Colonic mucosa (tissue), 4 donors: Measurements from ENCODE around the gene ITGB7. TPM values are rescaled to one million over a fixed set of nuclear protein-coding genes. Genes with fewer than 3 reads are reported as not detected.

ENCODE experiments used
- DNase-seq: peaks from one replicate; pipeline ENCODE4 v3.0.0-alpha.2; 2020
- H3K27ac ChIP-seq: fragments of 200-600 bp; one replicate; pipeline ENCODE4 v1.8.0; 2021
- H3K27me3 ChIP-seq: fragments of 200-600 bp; one replicate; pipeline ENCODE4 v1.8.0; 2021
- H3K36me3 ChIP-seq: fragments of 200-600 bp; one replicate; pipeline ENCODE4 v1.8.0; 2021
- H3K4me1 ChIP-seq: fragments of 200-600 bp; one replicate; pipeline ENCODE4 v1.8.0; 2021; ENCODE audit warnings: mild to moderate bottlenecking
- H3K4me3 ChIP-seq: fragments of 200-600 bp; one replicate; pipeline ENCODE4 v1.8.0; 2021
- H3K9ac ChIP-seq, 2 donors: one replicate each; pipeline ENCODE4 v1.7.0; 2013; ENCODE audit warnings: control low read depth in 2 of 2, low read depth in 2 of 2, low read length in 2 of 2
- H3K9me3 ChIP-seq: fragments of 200-600 bp; one replicate; pipeline ENCODE4 v1.8.0; 2021
- intact Hi-C: fragments of 100-400 bp; cut with DNase I; formaldehyde crosslinking; loops from one replicate; pipeline ENCODE4 v1.14.1; 2022
- total RNA-seq, 2 donors: library from RNA; stranded (reverse); fragmentation: NEBNext Ultra II Directional in 1 of 2; extraction: Animal tissue kit (Norgen Biotek cat#: 25700) in 1 of 2; gene quantifications; one replicate each; pipeline ENCODE4 v1.2.1, GENCODE V29; 2021
- TF ChIP-seq, protein P1 (sequence below): fragments of 200-600 bp; IDR thresholded peaks from one replicate; pipeline ENCODE4 v1.8.0; 2022; ENCODE audit warnings: antibody characterized with exemption, mild to moderate bottlenecking
- donor health status: healthy.
- donor health status: DM: no; HTN: no; CAD: no.
- donor health status: DM: no; HTN: no; CAD: no.

ITGB7 gene
- total RNA-seq, 2 donors from 2014 or later = 5.3 to 8.8 TPM

DNA sequence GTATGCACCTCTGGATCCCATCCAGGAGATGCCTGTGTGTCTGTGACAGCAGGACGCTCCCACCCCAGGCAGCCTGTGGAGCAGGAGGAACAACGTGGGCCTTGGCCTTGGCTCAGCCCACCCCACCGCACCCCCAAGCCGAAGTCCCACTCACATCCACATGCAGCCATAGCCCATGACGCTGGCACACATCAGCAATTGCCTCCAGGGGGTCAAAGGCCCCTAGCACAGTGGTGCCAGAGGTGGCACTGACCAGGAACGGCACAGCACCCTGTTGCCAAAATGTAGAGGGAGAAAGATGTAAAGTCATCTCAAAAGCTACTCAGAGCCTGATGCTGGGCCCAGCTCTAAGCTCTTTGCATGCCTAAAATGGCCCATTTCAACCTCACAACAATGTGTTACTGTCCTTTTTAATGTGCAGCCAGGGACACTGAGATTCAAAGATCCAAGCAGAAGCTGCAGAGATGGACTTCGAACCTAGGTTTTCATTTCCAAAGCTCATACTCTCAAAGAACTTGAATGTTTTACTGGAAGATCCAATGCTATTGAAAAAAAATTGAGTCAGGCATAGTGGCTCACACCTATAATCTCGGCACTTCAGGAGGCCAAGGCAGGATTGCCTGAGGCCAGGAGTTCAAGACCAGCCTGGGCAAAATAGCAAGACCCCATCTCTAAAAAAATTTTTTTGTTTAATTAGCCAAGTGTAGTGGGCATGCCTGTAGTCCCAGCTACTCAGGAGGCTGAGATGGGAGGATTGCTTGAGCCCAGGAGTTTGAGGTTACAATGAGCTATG lies 45.7 kb downstream of the ITGB7 start:
- H3K27me3 ChIP-seq = no peaks in the 10 kb centered on the region
- no peak overlapping the region for H3K9ac ChIP-seq
- H3K27ac ChIP-seq = no peak overlapping the region
- no peaks in the 10 kb centered on the region for H3K9me3 ChIP-seq
- no peak overlapping the region for H3K4me3 ChIP-seq
- no peak for DNase-seq
- H3K36me3 ChIP-seq = no peaks in the 10 kb centered on the region
- intact Hi-C loops = no loop called here
- TF ChIP-seq, protein P1, sequence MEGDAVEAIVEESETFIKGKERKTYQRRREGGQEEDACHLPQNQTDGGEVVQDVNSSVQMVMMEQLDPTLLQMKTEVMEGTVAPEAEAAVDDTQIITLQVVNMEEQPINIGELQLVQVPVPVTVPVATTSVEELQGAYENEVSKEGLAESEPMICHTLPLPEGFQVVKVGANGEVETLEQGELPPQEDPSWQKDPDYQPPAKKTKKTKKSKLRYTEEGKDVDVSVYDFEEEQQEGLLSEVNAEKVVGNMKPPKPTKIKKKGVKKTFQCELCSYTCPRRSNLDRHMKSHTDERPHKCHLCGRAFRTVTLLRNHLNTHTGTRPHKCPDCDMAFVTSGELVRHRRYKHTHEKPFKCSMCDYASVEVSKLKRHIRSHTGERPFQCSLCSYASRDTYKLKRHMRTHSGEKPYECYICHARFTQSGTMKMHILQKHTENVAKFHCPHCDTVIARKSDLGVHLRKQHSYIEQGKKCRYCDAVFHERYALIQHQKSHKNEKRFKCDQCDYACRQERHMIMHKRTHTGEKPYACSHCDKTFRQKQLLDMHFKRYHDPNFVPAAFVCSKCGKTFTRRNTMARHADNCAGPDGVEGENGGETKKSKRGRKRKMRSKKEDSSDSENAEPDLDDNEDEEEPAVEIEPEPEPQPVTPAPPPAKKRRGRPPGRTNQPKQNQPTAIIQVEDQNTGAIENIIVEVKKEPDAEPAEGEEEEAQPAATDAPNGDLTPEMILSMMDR = no peak
- H3K4me1 ChIP-seq = no peaks in the 10 kb centered on the region

- no peak for DNase-seq
- Histone ChIP-seq H3K36me3 (no peaks in the 10 kb centered on the region), H3K4me1 (no peaks in the 10 kb centered on the region), H3K27me3 (no peaks in the 10 kb centered on the region), H3K9ac (no peak overlapping the region), H3K4me3 (no peak overlapping the region), H3K27ac (no peak overlapping the region), H3K9me3 (no peaks in the 10 kb centered on the region)
- TF ChIP-seq, protein P1 = no peak
- intact Hi-C loops = no loop called here
Observed at GRCh38 chr12:53160673-53161072, 46.4 kb downstream of the ITGB7 start.

DNA sequence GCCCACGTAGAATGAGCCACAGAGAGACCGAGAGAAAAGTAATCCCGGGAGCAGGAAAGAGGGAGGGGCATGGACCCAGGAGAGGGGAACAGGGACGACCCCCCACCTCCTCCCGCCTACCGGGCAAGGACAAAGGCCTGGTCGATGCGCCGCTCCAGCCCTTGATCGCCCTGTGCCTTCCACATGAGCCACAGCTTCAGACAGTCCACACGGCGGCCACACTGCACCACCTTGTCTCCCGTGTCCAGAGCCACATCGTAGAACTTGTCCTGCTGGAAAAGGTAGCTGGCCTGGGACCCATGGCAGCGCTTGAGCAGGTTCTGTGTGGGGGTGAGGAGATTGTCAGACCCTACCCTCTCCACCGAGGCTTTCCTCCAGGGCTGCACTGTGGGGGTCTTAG lies 47.1 kb downstream of the ITGB7 start:
- intact Hi-C loops = loop anchor here (2.0 to 5.0 kb wide), 2 partner anchors 37 to 132 kb away; no protein-coding TSS in a partner anchor
- Histone ChIP-seq H3K9ac (no peak overlapping the region), H3K9me3 (no peaks in the 10 kb centered on the region), H3K4me1 (no peaks in the 10 kb centered on the region), H3K4me3 (no peak overlapping the region), H3K36me3 (no peaks in the 10 kb centered on the region), H3K27ac (no peak overlapping the region), H3K27me3 (no peaks in the 10 kb centered on the region)
- TF ChIP-seq, protein P1 = no peak
- no peak for DNase-seq

DNA sequence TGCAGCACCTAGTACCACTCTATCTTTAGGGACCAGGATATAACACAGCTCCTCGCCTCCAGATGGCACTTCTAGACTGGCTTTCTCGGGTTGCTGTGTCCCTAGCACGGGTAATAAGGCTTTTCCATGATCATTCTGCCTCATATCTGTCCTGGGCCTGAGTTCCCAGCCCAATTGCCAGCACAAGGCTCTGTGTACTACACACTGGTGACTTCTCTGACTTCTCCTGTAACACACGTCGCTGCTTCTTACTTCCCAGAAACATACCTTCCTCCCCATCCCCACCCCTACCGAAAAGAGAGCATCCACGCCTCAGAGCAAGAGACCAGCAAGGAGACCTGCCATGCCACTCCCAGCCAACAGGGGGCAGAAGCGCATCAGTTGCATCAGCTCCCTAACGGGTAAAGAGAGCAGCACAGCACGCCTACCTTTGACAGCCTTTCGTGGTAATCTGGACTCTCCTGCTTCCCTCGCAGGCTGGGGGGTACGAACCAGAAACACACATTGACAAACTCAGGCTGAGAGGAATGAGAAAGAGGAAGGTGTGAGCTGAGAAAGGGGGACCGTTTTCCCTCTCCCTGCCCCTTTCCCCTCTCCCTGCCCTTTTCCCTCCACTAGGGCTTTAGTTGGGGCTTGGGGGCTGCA lies 47.7 kb downstream of the ITGB7 start:
- intact Hi-C loops = loop anchor here (2.0 to 5.0 kb wide), 2 partner anchors 37 to 133 kb away; no protein-coding TSS in a partner anchor
- Histone ChIP-seq H3K27me3 (no peaks in the 10 kb centered on the region), H3K9me3 (no peaks in the 10 kb centered on the region), H3K27ac (no peak overlapping the region), H3K4me1 (no peaks in the 10 kb centered on the region), H3K9ac (no peak overlapping the region), H3K4me3 (no peak overlapping the region), H3K36me3 (no peaks in the 10 kb centered on the region)
- TF ChIP-seq, protein P1 = peak; percentile 95
- peak; percentile 91 for DNase-seq

GRCh38 chr12:53152390-53152789 lies 54.7 kb downstream of the ITGB7 start:
- H3K27me3 ChIP-seq = no peaks in the 10 kb centered on the region
- intact Hi-C loops = no loop called here
- no peaks in the 10 kb centered on the region for H3K9me3 ChIP-seq
- no peak for DNase-seq
- no peak overlapping the region for H3K4me3 ChIP-seq
- TF ChIP-seq, protein P1 = no peak
- H3K36me3 ChIP-seq = no peaks in the 10 kb centered on the region
- H3K4me1 ChIP-seq = no peaks in the 10 kb centered on the region
- no peak overlapping the region for H3K27ac ChIP-seq
- no peak overlapping the region for H3K9ac ChIP-seq
